Stimulated activated CD4-positive, alpha-beta T cell treated with anti-CD3 and anti-CD28 coated beads, Interleukin-4, amount 100 ng/mL, for 24 hours (primary cell): Measurements from ENCODE around the gene HOXC4.

Source experiments
- DNase-seq: peaks from one replicate; pipeline ENCODE4 v3.0.0-alpha.2; 2020

The HOXC4 gene

GRCh38 chr12:54016051-54016450 lies 37.6 kb upstream of the HOXC4 start:
- DNase-seq: no peak

DNA sequence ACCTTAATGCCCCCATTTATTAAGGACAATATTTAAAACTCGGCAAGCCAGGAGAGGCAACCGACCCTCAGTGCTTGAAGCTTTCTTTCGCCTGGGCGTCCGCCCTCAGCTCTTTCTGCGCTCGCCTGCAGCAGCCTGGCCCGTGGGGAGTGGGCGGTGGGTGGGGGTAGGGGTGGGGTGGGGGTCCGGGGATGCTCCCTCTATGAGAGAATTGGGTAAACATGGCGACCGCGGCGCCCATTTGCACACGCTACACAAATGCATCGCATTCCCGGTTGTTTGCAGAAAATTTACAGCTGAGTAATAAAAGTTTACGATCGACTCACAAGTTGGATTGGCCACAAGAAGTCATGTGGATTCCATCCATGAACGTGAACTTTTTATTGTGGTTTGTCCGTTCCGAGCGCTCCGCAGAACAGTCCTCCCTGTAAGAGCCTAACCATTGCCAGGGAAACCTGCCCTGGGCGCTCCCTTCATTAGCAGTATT lies 37.1 kb upstream of the HOXC4 start:
- DNase-seq: no peak

DNA sequence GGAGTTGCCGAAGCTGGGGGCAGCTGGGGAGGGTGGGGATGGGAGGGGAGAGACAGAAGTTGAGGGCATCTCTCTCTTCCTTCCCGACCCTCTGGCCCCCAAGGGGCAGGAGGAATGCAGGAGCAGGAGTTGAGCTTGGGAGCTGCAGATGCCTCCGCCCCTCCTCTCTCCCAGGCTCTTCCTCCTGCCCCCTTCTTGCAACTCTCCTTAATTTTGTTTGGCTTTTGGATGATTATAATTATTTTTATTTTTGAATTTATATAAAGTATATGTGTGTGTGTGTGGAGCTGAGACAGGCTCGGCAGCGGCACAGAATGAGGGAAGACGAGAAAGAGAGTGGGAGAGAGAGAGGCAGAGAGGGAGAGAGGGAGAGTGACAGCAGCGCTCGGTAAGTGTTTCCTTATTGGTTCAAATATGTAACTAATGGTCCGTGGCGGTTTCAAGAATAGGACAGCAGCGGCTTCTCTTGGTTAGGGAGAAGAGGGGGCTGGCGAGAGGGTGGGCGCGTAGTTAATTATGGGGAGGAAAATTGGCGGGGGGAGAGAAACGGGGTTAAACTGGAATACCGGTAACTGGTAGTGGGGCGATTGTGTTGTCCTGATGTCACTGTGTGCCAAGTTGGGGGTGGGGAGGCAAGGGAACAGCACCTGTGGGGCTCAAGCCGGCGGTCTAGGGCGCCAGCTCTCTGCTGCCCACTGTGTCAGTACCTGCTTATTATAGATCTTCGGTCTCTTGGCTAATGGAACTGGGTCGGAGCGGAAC lies 36.4 kb upstream of the HOXC4 start:
- DNase-seq: no peak

GRCh38 chr12:54017878-54018467 lies 35.7 kb upstream of the HOXC4 start:
- peak; percentile 67 for DNase-seq

GRCh38 chr12:54018468-54018984 lies 35.1 kb upstream of the HOXC4 start:
- no peak for DNase-seq

GRCh38 chr12:54019091-54019811 lies 34.4 kb upstream of the HOXC4 start:
- no peak for DNase-seq

DNA sequence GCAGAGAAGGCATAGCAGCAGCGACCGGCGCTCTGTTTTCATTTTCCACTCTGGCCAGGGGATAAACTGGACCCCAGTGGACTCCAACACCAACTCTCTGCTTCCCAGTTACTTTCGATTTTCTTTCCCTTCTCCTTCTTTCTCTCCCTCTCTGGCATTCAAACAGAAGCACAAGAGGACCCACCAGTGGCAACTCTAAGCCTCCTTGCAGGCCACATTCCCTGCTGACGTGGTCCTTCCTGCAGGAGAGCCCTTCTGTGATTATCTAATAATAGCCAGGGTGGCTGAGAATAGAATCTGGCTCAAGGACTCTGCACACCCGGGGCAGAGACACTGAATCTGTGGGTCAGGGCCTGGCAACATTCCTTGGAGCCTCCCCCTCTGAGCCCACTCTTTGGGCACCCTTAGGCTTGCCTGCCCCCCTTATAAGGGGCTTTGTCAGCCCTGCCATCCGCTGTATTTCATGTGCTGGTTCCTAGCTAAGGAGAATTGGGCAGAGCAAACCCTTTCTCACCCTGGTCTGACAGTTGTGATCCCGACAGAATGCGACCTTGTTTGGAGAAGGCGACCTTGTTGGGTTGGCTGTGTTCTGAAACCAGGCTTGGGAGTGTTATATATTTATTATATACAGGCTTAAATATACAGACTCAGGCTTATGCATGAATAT lies 33.6 kb upstream of the HOXC4 start:
- no peak for DNase-seq

DNA sequence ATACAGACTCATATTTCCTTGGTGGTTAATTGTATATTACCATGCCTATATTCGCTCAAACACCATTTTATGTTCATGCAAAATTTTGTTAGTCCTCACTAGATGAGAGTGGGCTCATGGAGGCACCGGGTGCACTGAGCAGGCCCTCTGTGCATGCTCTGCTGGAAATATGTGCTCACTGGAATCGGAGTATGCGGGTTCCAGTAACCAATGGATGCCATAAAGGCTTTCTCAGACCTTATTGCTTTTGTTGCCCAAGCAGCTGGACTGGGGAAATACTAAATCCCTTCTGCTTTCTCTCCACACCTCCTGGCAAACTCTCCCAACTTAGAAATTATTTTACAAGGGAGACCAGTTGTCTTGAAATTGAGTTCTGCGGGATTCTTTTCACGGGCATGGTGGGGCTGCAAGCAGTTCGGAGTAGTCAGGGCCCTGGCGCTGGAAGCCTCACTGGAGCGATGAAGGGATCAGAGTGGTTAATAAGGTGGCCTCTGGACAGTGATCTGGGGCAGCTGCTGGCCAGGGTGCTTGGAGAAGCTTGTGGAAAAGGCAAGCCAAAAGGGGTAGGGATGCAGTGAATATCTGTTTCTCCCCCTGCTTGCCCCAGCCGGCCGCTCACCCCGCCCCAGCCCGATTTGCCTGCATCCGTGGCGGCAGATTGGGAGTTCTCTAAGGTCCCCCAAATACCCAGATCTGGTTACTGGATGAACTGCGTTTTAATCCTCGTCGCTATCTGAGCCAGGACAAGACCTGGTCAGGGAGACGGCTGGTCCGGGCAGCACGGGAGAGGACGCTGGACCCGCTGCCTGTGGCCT lies 32.8 kb upstream of the HOXC4 start:
- DNase-seq: no peak

GRCh38 chr12:54021432-54022013 lies 32.1 kb upstream of the HOXC4 start:
- no peak for DNase-seq

- no peak for DNase-seq
Measured at GRCh38 chr12:54022960-54023884, 30.4 kb upstream of the HOXC4 start.

GRCh38 chr12:54024127-54024526 lies 29.5 kb upstream of the HOXC4 start:
- no peak for DNase-seq

GRCh38 chr12:54024581-54025305 lies 28.9 kb upstream of the HOXC4 start:
- DNase-seq: no peak

DNA sequence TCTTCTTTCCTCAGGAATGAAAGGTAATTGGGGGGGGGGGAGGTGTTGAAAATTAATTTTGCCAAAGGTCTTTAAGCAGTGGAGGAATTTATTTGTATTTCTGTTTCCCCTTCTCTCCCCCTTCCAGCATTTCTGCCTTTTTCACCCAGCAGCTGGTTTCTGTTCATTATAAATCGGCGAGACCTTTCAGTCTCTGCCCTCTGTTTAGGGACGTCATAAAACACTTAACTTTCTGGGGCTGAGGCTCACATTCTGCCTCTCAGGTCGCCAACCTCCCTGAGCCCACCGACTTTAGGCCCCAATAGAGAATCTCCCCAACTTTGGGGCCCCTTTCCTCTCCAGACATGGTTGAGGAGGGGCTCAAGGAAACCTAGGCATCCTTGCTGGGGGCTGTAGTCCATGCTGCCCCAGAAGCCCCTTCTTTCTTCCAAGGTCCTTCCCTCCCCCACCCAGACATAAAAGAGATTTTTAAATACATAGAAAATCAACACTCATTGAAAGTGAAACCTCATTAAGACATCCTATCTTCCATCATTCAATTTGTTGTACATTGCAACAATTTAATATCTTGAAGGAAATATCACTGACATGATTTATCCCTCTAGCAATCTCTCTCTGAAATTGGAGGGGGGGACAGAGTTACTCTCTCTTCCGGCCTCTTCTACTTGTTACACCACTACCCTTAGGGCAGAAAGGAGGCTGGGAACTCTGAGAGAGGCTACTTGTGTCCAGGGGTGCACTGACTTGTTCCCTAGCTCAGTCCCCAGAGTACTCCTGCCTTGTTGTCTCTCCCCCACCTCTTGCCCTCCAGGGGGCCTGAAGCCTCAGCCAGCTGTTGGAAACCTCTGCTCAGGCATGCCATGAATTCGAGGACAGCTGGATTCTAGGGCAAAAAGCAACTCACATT lies 27.9 kb upstream of the HOXC4 start:
- DNase-seq: no peak

- DNase-seq: no peak
Measured at GRCh38 chr12:54026640-54027441, 26.8 kb upstream of the HOXC4 start.

GRCh38 chr12:54027442-54027786 lies 26.2 kb upstream of the HOXC4 start:
- DNase-seq: no peak

- DNase-seq: no peak
Measured at GRCh38 chr12:54028314-54029201, 25.1 kb upstream of the HOXC4 start, which contains the start of gene HOXC6. Gene HOXC6 (plus strand): TSS chr12:54028440. CDS start chr12:54028522, 82 bp downstream.
